T follicular helper cell (primary cell): ENCODE measurements around the gene A4GALT.
"Not testable (repeated sequence)": the region's sequence is repeated elsewhere in the genome, so short reads cannot be mapped to it uniquely, and the experiment has no call there.

Source experiments
- DNase-seq: peaks from one replicate; pipeline ENCODE4 v3.0.0-alpha.2; 2020; ENCODE audit warnings: low read depth
- total RNA-seq, 2 experiments: gene quantifications; one replicate each; lab custom pipeline; 2026; lab: John Stamatoyannopoulos, UW

A4GALT gene
- total RNA-seq = 0 reads per million in 2 experiments

- no peak for DNase-seq
Observed at GRCh38 chr22:42720263-42721044, at the start of gene A4GALT. TSS of gene A4GALT (minus strand) at chr22:42720870. CDS start at chr22:42693951, 26,919 bp downstream.

- DNase-seq = no peak
Observed at GRCh38 chr22:42770448-42770726, 49.7 kb upstream of the A4GALT start.

- no peak for DNase-seq
Observed at GRCh38 chr22:42769574-42770447, 49.1 kb upstream of the A4GALT start.

- no peak for DNase-seq
Observed at GRCh38 chr22:42769238-42769573, 48.5 kb upstream of the A4GALT start.

GRCh38 chr22:42768385-42769035 is 47.8 kb upstream of the A4GALT start:
- no peak for DNase-seq

- DNase-seq = no peak
Observed at GRCh38 chr22:42766860-42767259, 46.2 kb upstream of the A4GALT start.

- DNase-seq = no peak
Observed at GRCh38 chr22:42764895-42765363, 44.3 kb upstream of the A4GALT start.

GRCh38 chr22:42763965-42764480 is 43.4 kb upstream of the A4GALT start:
- no peak for DNase-seq

GRCh38 chr22:42760806-42761565 is 40.3 kb upstream of the A4GALT start:
- DNase-seq = no peak

- DNase-seq = no peak
Observed at GRCh38 chr22:42758931-42759629, 38.4 kb upstream of the A4GALT start.

- not testable (repeated sequence) for DNase-seq
Observed at GRCh38 chr22:42755553-42755952, 34.9 kb upstream of the A4GALT start.

- DNase-seq = not testable (repeated sequence)
Observed at GRCh38 chr22:42755121-42755520, 34.5 kb upstream of the A4GALT start.

- DNase-seq = no peak
Observed at GRCh38 chr22:42754658-42755057, 34.0 kb upstream of the A4GALT start.

GRCh38 chr22:42752912-42753311 is 32.2 kb upstream of the A4GALT start:
- DNase-seq = no peak

- no peak for DNase-seq
Observed at GRCh38 chr22:42752230-42752746, 31.6 kb upstream of the A4GALT start.

- DNase-seq = not testable (repeated sequence)
Observed at GRCh38 chr22:42750421-42750820, 29.8 kb upstream of the A4GALT start.

GRCh38 chr22:42747701-42748513 is 27.2 kb upstream of the A4GALT start:
- no peak for DNase-seq

GRCh38 chr22:42745118-42745517 is 24.4 kb upstream of the A4GALT start:
- DNase-seq = no peak

GRCh38 chr22:42743501-42743991 is 22.9 kb upstream of the A4GALT start:
- no peak for DNase-seq

- DNase-seq = no peak
Observed at GRCh38 chr22:42742940-42743339, 22.3 kb upstream of the A4GALT start.
